ENCODE measurements around the gene VWC2L.

GRCh38 chr2:214492608-214493007 is 81.8 kb downstream of the VWC2L start:
- no peak for TF ChIP-seq CTCF (IDR thresholded peaks at IDR 0.05)
- TF ChIP-seq POLR2A (IDR thresholded peaks at IDR 0.05), result no peak

All from esophagus squamous epithelium (tissue), 4 donors.